HG03060 (cell line): ENCODE results near the gene NEU4.

Experiments used
- ATAC-seq: cut with Tn5 transposase; IDR thresholded peaks from one replicate; pipeline ENCODE4 v1.9.1; 2021; ENCODE audit warnings: low read depth, moderate number of reproducible peaks; ENCODE audit not compliant: unreplicated experiment

Gene NEU4

GRCh38 chr2:241849616-241850543, 40.9 kb downstream of the NEU4 start:
- ATAC-seq: no peak

- no peak for ATAC-seq
Observed at GRCh38 chr2:241850544-241851324, 41.7 kb downstream of the NEU4 start.

- no peak for ATAC-seq
Observed at GRCh38 chr2:241851325-241852115, 42.5 kb downstream of the NEU4 start.

GRCh38 chr2:241852116-241852980, 43.4 kb downstream of the NEU4 start:
- ATAC-seq: no peak

- ATAC-seq: no peak
Observed at GRCh38 chr2:241852981-241853631, 44.1 kb downstream of the NEU4 start.

GRCh38 chr2:241853651-241854341, 44.8 kb downstream of the NEU4 start:
- ATAC-seq: no peak

- no peak for ATAC-seq
Observed at GRCh38 chr2:241854342-241855244, 45.6 kb downstream of the NEU4 start.

- ATAC-seq: no peak
Observed at GRCh38 chr2:241855245-241855887, 46.4 kb downstream of the NEU4 start.

GRCh38 chr2:241855888-241856422, 47.0 kb downstream of the NEU4 start:
- ATAC-seq: no peak

- ATAC-seq: no peak
Observed at GRCh38 chr2:241857041-241857541, 48.1 kb downstream of the NEU4 start.

GRCh38 chr2:241857572-241858121, 48.7 kb downstream of the NEU4 start:
- no peak for ATAC-seq

- ATAC-seq: no peak
Observed at GRCh38 chr2:241858206-241859016, 49.4 kb downstream of the NEU4 start, which contains the start of gene PDCD1. TSS of gene PDCD1 (minus strand) at chr2:241858894. CDS start at chr2:241858838, 56 bp downstream.

GRCh38 chr2:241859017-241859435, 50.0 kb downstream of the NEU4 start:
- ATAC-seq: no peak

GRCh38 chr2:241859436-241860183, 50.6 kb downstream of the NEU4 start:
- no peak for ATAC-seq
